ENCODE data around the gene CTNS. TPM values are rescaled to one million over a fixed set of nuclear protein-coding genes. Genes with fewer than 3 reads are reported as not detected.
A peak's percentile ranks its signal among the peaks of the same experiment; 100 is the strongest.

The CTNS gene
- total RNA-seq, 6 experiments from 2014 or later: 6.7 to 30.3 (median 9.4) TPM

GRCh38 chr17:3657588-3657869 is 21.0 kb downstream of the CTNS start:
- Histone ChIP-seq H3K27me3 (no peaks in the 10 kb centered on the region), H3K27ac (no peak overlapping the region), H3K4me3 (no peak overlapping the region), H3K4me1 (peaks cover 0 to 16% (median 4%) of the 10 kb centered on the region in 4 donors), H3K9me3 (no peaks in the 10 kb centered on the region), H3K36me3 (no peaks in the 10 kb centered on the region)
- intact Hi-C loops (cut with DNase I): no loop called here
- ATAC-seq: no peak
- no peak for DNase-seq
- no peak for TF ChIP-seq CTCF (IDR thresholded peaks at IDR 0.05)
- no peak for TF ChIP-seq POLR2A (IDR thresholded peaks at IDR 0.05)
- WGBS (ENCODE audit: insufficient coverage, low coverage, low lambda C conversion rate, missing lambda C conversion rate): 82% methylated on average over 3 of the region's 7 CpGs

GRCh38 chr17:3657874-3658783 is 21.6 kb downstream of the CTNS start:
- H3K4me1 ChIP-seq: peaks cover 0 to 16% (median 4%) of the 10 kb centered on the region in 4 donors
- ATAC-seq (no peak), DNase-seq (no peak)
- no peak overlapping the region for H3K27ac ChIP-seq
- WGBS (ENCODE audit: insufficient coverage, low coverage, low lambda C conversion rate, missing lambda C conversion rate): 83% methylated on average over 7 of the region's 42 CpGs
- intact Hi-C loops (cut with DNase I): no loop called here
- H3K9me3 ChIP-seq: no peaks in the 10 kb centered on the region
- no peak overlapping the region for H3K4me3 ChIP-seq
- no peak for TF ChIP-seq POLR2A (IDR thresholded peaks at IDR 0.05)
- TF ChIP-seq CTCF (IDR thresholded peaks at IDR 0.05): no peak
- H3K36me3 ChIP-seq: no peaks in the 10 kb centered on the region
- no peaks in the 10 kb centered on the region for H3K27me3 ChIP-seq

GRCh38 chr17:3658784-3659449 is 22.4 kb downstream of the CTNS start:
- Histone ChIP-seq H3K36me3 (no peaks in the 10 kb centered on the region), H3K9me3 (no peaks in the 10 kb centered on the region), H3K4me1 (peaks cover 0 to 16% (median 4%) of the 10 kb centered on the region in 4 donors), H3K27me3 (no peaks in the 10 kb centered on the region), H3K4me3 (no peak overlapping the region), H3K27ac (no peak overlapping the region)
- 76% methylated on average over 11 of the region's 22 CpGs for WGBS (ENCODE audit: insufficient coverage, low coverage, low lambda C conversion rate, missing lambda C conversion rate)
- ATAC-seq: no peak
- TF ChIP-seq CTCF (IDR thresholded peaks at IDR 0.05) (no peak), POLR2A (IDR thresholded peaks at IDR 0.05) (no peak)
- intact Hi-C loops (cut with DNase I): no loop called here
- DNase-seq: no peak

GRCh38 chr17:3659541-3660111 is 23.1 kb downstream of the CTNS start:
- DNase-seq: peak in 2 of 3 donors; percentile 64 to 80
- intact Hi-C loops (cut with DNase I): no loop called here
- peaks cover 0 to 16% (median 4%) of the 10 kb centered on the region in 4 donors for H3K4me1 ChIP-seq
- H3K36me3 ChIP-seq: no peaks in the 10 kb centered on the region
- WGBS (ENCODE audit: insufficient coverage, low coverage, low lambda C conversion rate, missing lambda C conversion rate): 88% methylated on average over 5 of the region's 22 CpGs
- peak overlapping the region in 1 of 3 donors; percentile 47 for H3K27ac ChIP-seq
- TF ChIP-seq POLR2A (IDR thresholded peaks at IDR 0.05) (no peak), CTCF (IDR thresholded peaks at IDR 0.05) (no peak)
- H3K4me3 ChIP-seq: no peak overlapping the region
- no peaks in the 10 kb centered on the region for H3K27me3 ChIP-seq
- peak in 3 of 4 donors; percentile 7 to 75 (median 74) for ATAC-seq
- no peaks in the 10 kb centered on the region for H3K9me3 ChIP-seq
